DND-41 (cell line): ENCODE measurements around the gene MYADML2.

ENCODE experiments used
- ATAC-seq: fragments of 200-7000 bp; cut with Tn5 transposase; 3 replicates; pipeline ENCODE4 v1.9.1; 2021; ENCODE audit warnings: low read depth; ENCODE audit not compliant: insufficient read depth
- DNase-seq: peaks from one replicate; pipeline ENCODE4 v3.0.0-alpha.2; 2020
- H2AFZ ChIP-seq: 2 replicates; pipeline ENCODE4 v1.6.0; 2012; ENCODE audit warnings: low read depth, low read length
- H3K27ac ChIP-seq: 2 replicates; pipeline ENCODE4 v1.5.1; 2012; ENCODE audit warnings: low read length, inconsistent platforms
- H3K27me3 ChIP-seq: fragments of 200-600 bp; sonication (generic); 2 replicates; pipeline ENCODE4 v1.6.0; 2012; ENCODE audit warnings: low read length, mild to moderate bottlenecking, inconsistent platforms; ENCODE audit not compliant: insufficient read depth, poor library complexity
- H3K36me3 ChIP-seq: 2 replicates; pipeline ENCODE4 v1.5.1; 2012; ENCODE audit warnings: low read length, inconsistent platforms; ENCODE audit not compliant: insufficient read depth
- H3K4me1 ChIP-seq: 2 replicates; pipeline ENCODE4 v1.5.1; 2012; ENCODE audit warnings: mild to moderate bottlenecking, low read length; ENCODE audit not compliant: insufficient read depth
- H3K4me2 ChIP-seq: 2 replicates; pipeline ENCODE4 v1.6.0; 2012; ENCODE audit warnings: mild to moderate bottlenecking, moderate library complexity, low read length, inconsistent platforms; ENCODE audit not compliant: insufficient read depth
- H3K4me3 ChIP-seq, 2 experiments: fragments of 200-600 bp in 1 of 2; shearing (Covaris generic) in 1 of 2; 2 replicates each; pipeline ENCODE4 v1.5.1; 2012 to 2016; ENCODE audit warnings: inconsistent platforms in 2 of 2, low read length in 2 of 2, mild to moderate bottlenecking in 2 of 2, low read depth in 1 of 2, moderate library complexity in 1 of 2
- H3K79me2 ChIP-seq: 2 replicates; pipeline ENCODE4 v1.6.0; 2012; ENCODE audit warnings: low read length, inconsistent platforms; ENCODE audit not compliant: insufficient read depth
- H3K9ac ChIP-seq: 2 replicates; pipeline ENCODE4 v1.6.0; 2012; ENCODE audit warnings: low read depth, mild to moderate bottlenecking, inconsistent platforms, low read length, moderate library complexity
- H3K9me3 ChIP-seq: 2 replicates; pipeline ENCODE4 v1.5.1; 2012; ENCODE audit warnings: low read length, moderate library complexity, mild to moderate bottlenecking, inconsistent platforms; ENCODE audit not compliant: insufficient read depth, severe bottlenecking
- H4K20me1 ChIP-seq: 2 replicates; pipeline ENCODE4 v1.6.0; 2012; ENCODE audit warnings: low read length; ENCODE audit not compliant: insufficient read depth
- CTCF ChIP-seq: IDR thresholded peaks from 2 replicates; pipeline ENCODE4 v1.5.1; 2012; ENCODE audit warnings: borderline replicate concordance, low read length, moderate library complexity, mild to moderate bottlenecking; ENCODE audit not compliant: poor library complexity, severe bottlenecking; ENCODE audit errors: extremely low read depth
- EZH2 ChIP-seq: IDR thresholded peaks from 3 replicates; pipeline ENCODE4 v1.6.1; 2012; ENCODE audit warnings: borderline replicate concordance, low read depth, mild to moderate bottlenecking, moderate library complexity, low read length, inconsistent platforms; ENCODE audit not compliant: severe bottlenecking

Gene MYADML2

GRCh38 chr17:81948635-81949378, 1.8 kb upstream of the MYADML2 start:
- no peaks in the 10 kb centered on the region for H4K20me1 ChIP-seq
- H3K4me3 ChIP-seq: no peak overlapping the region
- H3K27ac ChIP-seq: no peak overlapping the region
- H3K27me3 ChIP-seq: no peaks in the 10 kb centered on the region
- no peak overlapping the region for H3K9ac ChIP-seq
- no peak overlapping the region for H2AFZ ChIP-seq
- DNase-seq (no peak), ATAC-seq (no peak)
- no peaks in the 10 kb centered on the region for H3K36me3 ChIP-seq
- TF ChIP-seq CTCF (no peak), EZH2 (no peak)
- H3K79me2 ChIP-seq: no peaks in the 10 kb centered on the region
- peaks cover 9% of the 10 kb centered on the region for H3K4me1 ChIP-seq
- H3K4me2 ChIP-seq: no peak overlapping the region
- H3K9me3 ChIP-seq: no peaks in the 10 kb centered on the region

DNA sequence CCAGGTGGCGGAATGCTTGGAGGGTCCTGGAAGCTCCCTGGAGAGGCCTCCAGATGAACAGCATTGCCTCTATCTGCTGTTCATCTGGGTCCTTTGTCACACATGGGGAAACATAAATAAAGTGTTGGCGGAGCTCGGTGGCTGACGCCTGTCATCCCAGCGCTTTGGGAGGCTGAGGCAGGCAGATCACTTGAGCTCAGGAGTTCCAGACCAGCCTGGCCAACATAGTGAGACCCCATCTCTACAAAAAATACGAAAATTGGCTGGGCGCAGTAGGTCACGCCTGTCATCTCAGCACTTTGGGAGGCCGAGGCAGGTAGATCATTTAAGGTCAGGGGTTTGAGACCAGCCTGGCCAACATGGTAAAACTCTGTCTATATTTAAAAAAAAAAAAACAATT, 2.2 kb downstream of the MYADML2 start:
- Histone ChIP-seq H3K79me2 (no peaks in the 10 kb centered on the region), H3K36me3 (no peaks in the 10 kb centered on the region), H3K4me2 (no peak overlapping the region), H3K9ac (no peak overlapping the region), H3K4me3 (no peak overlapping the region), H2AFZ (no peak overlapping the region), H3K9me3 (no peaks in the 10 kb centered on the region), H3K27ac (no peak overlapping the region), H4K20me1 (no peaks in the 10 kb centered on the region), H3K27me3 (no peaks in the 10 kb centered on the region), H3K4me1 (no peaks in the 10 kb centered on the region)
- DNase-seq (no peak), ATAC-seq (no peak)
- TF ChIP-seq CTCF (no peak), EZH2 (no peak)

DNA sequence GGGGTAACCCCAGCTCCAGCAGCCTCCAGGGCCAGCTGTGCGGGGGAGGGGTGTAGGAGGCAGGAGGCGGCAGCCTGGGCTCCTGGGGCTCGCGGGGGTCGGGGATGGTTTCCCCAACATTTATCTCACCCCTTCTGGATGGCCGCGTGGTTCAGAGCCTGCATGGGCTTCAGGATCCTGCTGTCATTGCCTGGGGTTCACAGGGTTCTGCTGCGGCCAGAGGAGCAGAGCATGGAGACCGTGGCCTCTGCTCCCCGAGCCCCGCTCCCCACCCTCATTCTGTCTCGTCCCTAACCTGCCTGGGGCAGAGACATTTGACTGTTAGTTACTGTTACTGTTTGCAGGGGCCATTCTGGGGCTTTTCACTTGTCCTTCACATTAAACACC, 4.9 kb downstream of the MYADML2 start:
- H3K4me2 ChIP-seq: no peak overlapping the region
- H3K9ac ChIP-seq: no peak overlapping the region

More for the DNA sequence above, 4.9 kb downstream of the MYADML2 start:
- Histone ChIP-seq H3K4me3 (no peak overlapping the region), H3K27ac (no peak overlapping the region), H3K79me2 (no peaks in the 10 kb centered on the region), H3K27me3 (no peaks in the 10 kb centered on the region), H3K36me3 (no peaks in the 10 kb centered on the region), H4K20me1 (no peaks in the 10 kb centered on the region), H2AFZ (no peak overlapping the region), H3K4me1 (no peaks in the 10 kb centered on the region), H3K9me3 (no peaks in the 10 kb centered on the region)
- TF ChIP-seq EZH2: no peak
- no peak for TF ChIP-seq CTCF
- no peak for ATAC-seq
- no peak for DNase-seq
